Activated T-helper 1 cell treated with anti-CD3 and anti-CD28 coated beads, Interleukin-2, amount 50 U/mL, for 16 hours (primary cell): ENCODE measurements around the gene PTPRCAP.

ENCODE experiments used
- DNase-seq, 2 donors: peaks; one replicate each; pipeline ENCODE4 v3.0.0-alpha.2; 2020; ENCODE audit warnings: low read depth in 1 of 2, low spot score in 1 of 2

The PTPRCAP gene

GRCh38 chr11:67398661-67399563 is 38.6 kb downstream of the PTPRCAP start:
- DNase-seq: no peak

- no peak for DNase-seq
Measured at GRCh38 chr11:67397986-67398660, 39.4 kb downstream of the PTPRCAP start.

GRCh38 chr11:67397536-67397935 is 39.9 kb downstream of the PTPRCAP start:
- DNase-seq: no peak

- DNase-seq: no peak
Measured at GRCh38 chr11:67396587-67397389, 40.7 kb downstream of the PTPRCAP start.

- no peak for DNase-seq
Measured at GRCh38 chr11:67396259-67396581, 41.3 kb downstream of the PTPRCAP start.

- no peak for DNase-seq
Measured at GRCh38 chr11:67395555-67396258, 41.8 kb downstream of the PTPRCAP start.

- no peak for DNase-seq
Measured at GRCh38 chr11:67393990-67394389, 43.5 kb downstream of the PTPRCAP start.

- DNase-seq: no peak
Measured at GRCh38 chr11:67393437-67393836, 44.0 kb downstream of the PTPRCAP start.

GRCh38 chr11:67392183-67392715 is 45.2 kb downstream of the PTPRCAP start:
- DNase-seq: no peak

GRCh38 chr11:67391304-67392182 is 45.9 kb downstream of the PTPRCAP start, which contains the start of gene RAD9A:
RAD9A (plus strand) TSS chr11:67391986; CDS start chr11:67392045, 59 bp downstream.
- peak; percentile 85 to 90 for DNase-seq

GRCh38 chr11:67390947-67391303 is 46.6 kb downstream of the PTPRCAP start:
- no peak for DNase-seq

- DNase-seq: no peak
Measured at GRCh38 chr11:67389477-67389876, 48.0 kb downstream of the PTPRCAP start.

- DNase-seq: no peak
Measured at GRCh38 chr11:67387518-67387917, 50.0 kb downstream of the PTPRCAP start.

GRCh38 chr11:67387069-67387468 is 50.4 kb downstream of the PTPRCAP start:
- no peak for DNase-seq
